Thyroid gland (tissue), 4 donors: ENCODE results near the gene DLG1. TPM values are rescaled to one million over a fixed set of nuclear protein-coding genes. Genes with fewer than 3 reads are reported as not detected.
A peak's percentile ranks its signal among the peaks of the same experiment; 100 is the strongest.

Source experiments
- DNase-seq, 2 donors: peaks; one replicate each; pipeline ENCODE4 v3.0.0-alpha.2; 2019
- H3K27ac ChIP-seq, 3 donors: fragments of 200-600 bp; sonication (generic); 1 replicate in 2 of 3; 2 replicates in 1 of 3; pipeline ENCODE4 v1.5.1; 2016 to 2019; ENCODE audit warnings: mild to moderate bottlenecking in 1 of 3, moderate library complexity in 1 of 3
- H3K27me3 ChIP-seq: fragments of 200-600 bp; sonication (generic); one replicate; pipeline ENCODE4 v1.5.1; 2019
- H3K36me3 ChIP-seq, 2 donors: fragments of 200-600 bp; sonication (generic); one replicate each; pipeline ENCODE4 v1.5.1; 2016 to 2019
- H3K4me1 ChIP-seq, 2 donors: fragments of 200-600 bp; sonication (generic); one replicate each; pipeline ENCODE4 v1.5.1; 2017 to 2019
- H3K4me3 ChIP-seq, 3 donors: fragments of 200-600 bp; sonication (generic); replicated peaks in 1 of 3; 1 replicate in 2 of 3; 2 replicates in 1 of 3; pipeline ENCODE4 v1.5.1; 2016; ENCODE audit warnings: mild to moderate bottlenecking in 1 of 3
- H3K9me3 ChIP-seq: fragments of 200-600 bp; sonication (generic); one replicate; pipeline ENCODE4 v1.5.1; 2017
- POLR2A ChIP-seq, 2 donors: fragments of 450-650 bp; IDR thresholded peaks; one replicate each; pipeline ENCODE4 v1.6.1; 2017; ENCODE audit warnings: antibody characterized with exemption in 2 of 2, mild to moderate bottlenecking in 2 of 2, moderate library complexity in 1 of 2
- WGBS, 2 donors: methylation state at CpG; one replicate each; pipeline ENCODE4 v1.1.5; 2017; 5-methylcytosine and 5-hydroxymethylcytosine counted together
- intact Hi-C: fragments of 100-400 bp; cut with DNase I; formaldehyde crosslinking; loops from one replicate; pipeline ENCODE4 v1.15.1; 2023
- microRNA-seq: library from miRNA; unstranded; fragments of <30 nt; microRNA quantifications from one replicate; pipeline ENCODE4, GENCODE V29; 2016
- small RNA-seq: library from RNA; depleted of rRNA; stranded (forward); fragments of <200 nt; gene quantifications from one replicate; pipeline ENCODE3, GENCODE V24; 2016
- total RNA-seq, 4 donors: library from RNA; depleted of rRNA; stranded (reverse); fragments of >200 nt; gene quantifications; one replicate each; pipeline ENCODE4 v1.2.3, GENCODE V29; 2016
- TF ChIP-seq, protein P1 (sequence below), 6 experiments: fragments of 200-600 bp in 3 of 6; fragments of 450-650 bp in 3 of 6; sonication (generic) in 3 of 6; IDR thresholded peaks; one replicate each; pipeline ENCODE4 v1.5.1; 2016 to 2019; ENCODE audit warnings: antibody characterized with exemption in 6 of 6, mild to moderate bottlenecking in 2 of 6, inconsistent platforms in 1 of 6, moderate library complexity in 1 of 6

The DLG1 gene
- total RNA-seq, 4 donors from 2014 or later: 111 to 233 (median 174) TPM

DNA sequence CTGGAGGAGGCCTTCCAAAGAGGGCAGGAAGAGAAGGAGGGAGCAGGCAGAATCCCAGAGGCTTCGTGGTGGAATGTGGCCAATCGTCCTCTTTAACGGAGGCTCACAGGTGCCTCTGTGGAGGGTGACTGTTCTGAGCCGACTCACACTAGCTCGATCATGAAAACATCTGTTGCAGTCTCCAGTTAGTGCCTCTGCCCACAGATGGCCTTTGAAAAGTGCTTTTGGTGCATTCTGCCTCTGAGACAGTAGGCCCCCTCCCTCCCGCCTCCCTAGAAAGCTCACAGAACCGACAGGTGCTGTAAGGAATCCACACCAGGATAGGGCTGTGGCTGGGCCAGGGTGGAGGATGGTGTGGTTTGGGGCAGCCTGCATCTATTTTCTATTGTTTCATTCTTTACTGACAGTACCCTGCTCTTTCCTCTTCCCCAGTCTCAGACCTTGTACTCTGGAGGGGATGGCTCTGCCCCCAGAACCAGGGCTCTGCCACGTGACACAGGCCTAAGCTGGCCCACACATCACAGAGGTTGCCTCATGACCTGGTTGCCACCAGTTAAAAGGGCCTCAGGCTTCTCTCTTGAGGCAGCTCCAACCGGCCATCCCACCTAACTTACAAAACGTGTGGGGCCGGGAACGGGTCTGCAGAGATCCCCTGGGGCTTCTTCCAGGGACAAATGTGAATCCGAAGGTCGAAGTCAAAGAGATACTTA, 302.6 kb downstream of the DLG1 start:
- Histone ChIP-seq H3K9me3 (no peaks in the 10 kb centered on the region), H3K4me1 (peaks cover 13 to 22% of the 10 kb centered on the region in 2 donors), H3K27ac (peak overlapping the region; percentile 53 to 86 (median 58)), H3K27me3 (no peaks in the 10 kb centered on the region), H3K4me3 (no peak overlapping the region), H3K36me3 (no peaks in the 10 kb centered on the region)
- 79 to 87% methylated on average over 11 to 14 of the region's 14 CpGs for WGBS, 2 donors
- no peak for DNase-seq
- TF ChIP-seq, protein P1, sequence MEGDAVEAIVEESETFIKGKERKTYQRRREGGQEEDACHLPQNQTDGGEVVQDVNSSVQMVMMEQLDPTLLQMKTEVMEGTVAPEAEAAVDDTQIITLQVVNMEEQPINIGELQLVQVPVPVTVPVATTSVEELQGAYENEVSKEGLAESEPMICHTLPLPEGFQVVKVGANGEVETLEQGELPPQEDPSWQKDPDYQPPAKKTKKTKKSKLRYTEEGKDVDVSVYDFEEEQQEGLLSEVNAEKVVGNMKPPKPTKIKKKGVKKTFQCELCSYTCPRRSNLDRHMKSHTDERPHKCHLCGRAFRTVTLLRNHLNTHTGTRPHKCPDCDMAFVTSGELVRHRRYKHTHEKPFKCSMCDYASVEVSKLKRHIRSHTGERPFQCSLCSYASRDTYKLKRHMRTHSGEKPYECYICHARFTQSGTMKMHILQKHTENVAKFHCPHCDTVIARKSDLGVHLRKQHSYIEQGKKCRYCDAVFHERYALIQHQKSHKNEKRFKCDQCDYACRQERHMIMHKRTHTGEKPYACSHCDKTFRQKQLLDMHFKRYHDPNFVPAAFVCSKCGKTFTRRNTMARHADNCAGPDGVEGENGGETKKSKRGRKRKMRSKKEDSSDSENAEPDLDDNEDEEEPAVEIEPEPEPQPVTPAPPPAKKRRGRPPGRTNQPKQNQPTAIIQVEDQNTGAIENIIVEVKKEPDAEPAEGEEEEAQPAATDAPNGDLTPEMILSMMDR (IDR thresholded peaks at IDR 0.05): no peak
- TF ChIP-seq POLR2A (IDR thresholded peaks at IDR 0.05): no peak
- intact Hi-C loops: no loop called here

DNA sequence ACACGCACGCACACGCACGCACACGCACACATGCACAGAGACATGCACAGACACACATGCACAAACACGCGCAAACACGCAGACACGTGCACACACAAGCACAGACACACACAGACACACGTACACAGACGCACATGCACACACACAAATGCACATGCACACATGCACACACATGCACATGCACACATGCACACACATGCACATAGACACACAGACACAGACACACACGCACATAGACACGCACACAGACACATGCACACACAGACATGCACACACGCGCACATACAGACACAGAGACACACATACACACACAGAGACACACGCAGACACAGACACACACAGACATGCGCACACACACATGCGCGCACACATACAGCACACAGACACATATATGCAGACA, 303.4 kb downstream of the DLG1 start:
- H3K9me3 ChIP-seq: no peaks in the 10 kb centered on the region
- intact Hi-C loops: no loop called here
- no peak overlapping the region for H3K27ac ChIP-seq
- WGBS, 2 donors: 88 to 94% methylated on average over 16 to 19 of the region's 19 CpGs
- peaks cover 13 to 26% of the 10 kb centered on the region in 2 donors for H3K4me1 ChIP-seq
- TF ChIP-seq POLR2A (IDR thresholded peaks at IDR 0.05): no peak
- TF ChIP-seq, protein P1 (IDR thresholded peaks at IDR 0.05): no peak
- no peaks in the 10 kb centered on the region for H3K27me3 ChIP-seq
- DNase-seq: no peak
- H3K36me3 ChIP-seq: no peaks in the 10 kb centered on the region
- H3K4me3 ChIP-seq: no peak overlapping the region

DNA sequence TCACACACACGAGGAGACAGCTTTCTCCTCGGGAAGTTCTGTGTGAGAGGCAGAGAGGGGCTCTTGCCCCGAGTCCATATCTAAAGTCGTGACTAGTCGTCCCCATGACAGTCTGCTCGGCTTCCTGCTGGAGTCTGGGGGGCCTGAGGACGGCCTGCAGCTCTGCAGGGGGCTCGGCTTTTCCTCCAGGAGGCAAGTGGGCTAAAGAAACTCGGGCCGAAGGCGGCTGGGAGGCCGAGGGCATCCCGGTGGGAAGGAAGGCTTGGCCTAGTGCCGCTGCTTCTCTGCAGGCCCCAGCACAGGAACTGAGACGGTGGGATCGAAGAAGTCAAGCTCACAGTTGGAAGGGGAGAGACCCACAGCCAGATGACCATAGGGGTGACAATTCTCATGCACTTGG, 304.4 kb downstream of the DLG1 start:
- intact Hi-C loops: no loop called here
- no peak overlapping the region for H3K4me3 ChIP-seq
- no peak for TF ChIP-seq POLR2A (IDR thresholded peaks at IDR 0.05)
- TF ChIP-seq, protein P1 (IDR thresholded peaks at IDR 0.05): no peak
- H3K4me1 ChIP-seq: peaks cover 13 to 32% of the 10 kb centered on the region in 2 donors
- H3K9me3 ChIP-seq: no peaks in the 10 kb centered on the region
- WGBS, 2 donors: 75 to 83% methylated on average over 16 of the region's 16 CpGs
- H3K27me3 ChIP-seq: no peaks in the 10 kb centered on the region
- no peaks in the 10 kb centered on the region for H3K36me3 ChIP-seq
- no peak overlapping the region for H3K27ac ChIP-seq
- DNase-seq: no peak

Small RNA genes lying within 50 kb of the gene (microRNA-seq; reads per million reads assigned to microRNA genes)
- not detected for gene MIR4797

Small RNA genes lying within 50 kb of the gene (small RNA-seq; reads per million reads assigned to genes)
- gene MIR4797: not detected
